Transverse colon (tissue), 4 donors: Measurements from ENCODE around the gene FUZ. TPM values are rescaled to one million over a fixed set of nuclear protein-coding genes. Genes with fewer than 3 reads are reported as not detected.

Experiments used
- DNase-seq: peaks from one replicate; pipeline ENCODE4 v3.0.0-alpha.2; 2019
- H3K27ac ChIP-seq, 4 donors: fragments of 200-600 bp; sonication (generic); 2 replicates each; pipeline ENCODE4 v1.5.1; 2016 to 2018; ENCODE audit warnings: inconsistent platforms in 4 of 4
- H3K27me3 ChIP-seq: fragments of 200-600 bp; sonication (generic); 2 replicates; pipeline ENCODE4 v1.5.1; 2017; ENCODE audit warnings: inconsistent platforms
- H3K36me3 ChIP-seq, 4 donors: fragments of 200-600 bp; sonication (generic); 2 replicates each; pipeline ENCODE4 v1.5.1; 2017 to 2019; ENCODE audit warnings: inconsistent platforms in 4 of 4
- H3K4me1 ChIP-seq, 4 donors: fragments of 200-600 bp; sonication (generic); 2 replicates each; pipeline ENCODE4 v1.5.1; 2017 to 2020; ENCODE audit warnings: inconsistent platforms in 4 of 4
- H3K4me3 ChIP-seq, 4 donors: fragments of 200-600 bp; sonication (generic); 1 replicate in 1 of 4; 2 replicates in 3 of 4; pipeline versions ENCODE4 v1.5.1 to v1.6.1; 2017 to 2019; ENCODE audit warnings: inconsistent platforms in 4 of 4
- H3K9me3 ChIP-seq, 2 donors: fragments of 200-600 bp; sonication (generic); 2 replicates each; pipeline ENCODE4 v1.5.1; 2017 to 2019; ENCODE audit warnings: inconsistent platforms in 2 of 2
- CTCF ChIP-seq, 5 experiments: fragments of 200-600 bp in 3 of 5; fragments of 450-650 bp in 2 of 5; sonication (generic) in 3 of 5; IDR thresholded peaks; 1 replicate in 2 of 5; 2 replicates in 3 of 5; pipeline ENCODE4 v1.5.1; 2016 to 2017; ENCODE audit warnings: antibody characterized with exemption in 5 of 5, inconsistent platforms in 3 of 5, mild to moderate bottlenecking in 2 of 5, moderate library complexity in 1 of 5
- EP300 ChIP-seq: sonication (generic); formaldehyde crosslinking; IDR thresholded peaks from one replicate; pipeline ENCODE4 v1.6.1; 2017; ENCODE audit warnings: antibody characterized with exemption, low read depth
- POLR2A ChIP-seq: fragments of 450-650 bp; IDR thresholded peaks from one replicate; pipeline ENCODE4 v1.6.1; 2016; ENCODE audit warnings: antibody characterized with exemption, mild to moderate bottlenecking, moderate library complexity
- POLR2AphosphoS5 ChIP-seq, 3 donors: sonication (generic); formaldehyde crosslinking; IDR thresholded peaks; one replicate each; pipeline ENCODE4 v1.6.1; 2016; ENCODE audit warnings: antibody characterized with exemption in 3 of 3
- WGBS, 2 donors: methylation state at CpG; one replicate each; pipeline ENCODE4 v1.1.5; 2018; ENCODE audit warnings: low coverage in 1 of 2; 5-methylcytosine and 5-hydroxymethylcytosine counted together
- in situ Hi-C, 4 donors: fragments of 200-750 bp; cut with MboI; loops; one replicate each; pipeline versions ENCODE4 v1.15.0 to v1.15.1; 2017; ENCODE audit warnings: low sequenced_read_pairs in 3 of 4, low pct_ligation_motif_present in 1 of 4, low pct_unique_long_range_greater_than_20kb in 1 of 4
- intact Hi-C: fragments of 100-400 bp; cut with DNase I; formaldehyde crosslinking; loops from one replicate; pipeline ENCODE4 v1.15.1; 2023; ENCODE audit warnings: low total_unique reads
- total RNA-seq, 4 donors: library from RNA; depleted of rRNA; stranded (reverse); fragments of >200 nt; gene quantifications; one replicate each; pipeline ENCODE4 v1.1.0, GENCODE V29; 2016

The FUZ gene
- total RNA-seq, 4 donors from 2014 or later: 10.2 to 20.1 (median 13.1) TPM

GRCh38 chr19:49780861-49781260, 32.2 kb downstream of the FUZ start:
- 87 to 100% methylated on average over 2 to 8 of the region's 8 CpGs for WGBS, 2 donors
- in situ Hi-C loops: no loop called here
- H3K36me3 ChIP-seq: peaks cover 0 to 21% (median 4%) of the 10 kb centered on the region in 4 donors

GRCh38 chr19:49779731-49780555, 33.1 kb downstream of the FUZ start:
- in situ Hi-C loops (no loop called here), intact Hi-C loops (no loop called here)
- whole genome bisulfite sequencing, 2 donors: 76% methylated on average over 8 to 11 of the region's 11 CpGs
- DNase-seq: no peak
- H3K27ac ChIP-seq: no peak overlapping the region
- no peaks in the 10 kb centered on the region for H3K4me1 ChIP-seq
- TF ChIP-seq CTCF (IDR thresholded peaks at IDR 0.05): no peak
- TF ChIP-seq POLR2A: no peak
- no peak for TF ChIP-seq POLR2AphosphoS5 (IDR thresholded peaks at IDR 0.05)
- no peak for TF ChIP-seq EP300
- no peaks in the 10 kb centered on the region for H3K27me3 ChIP-seq
- peaks cover 0 to 21% (median 4%) of the 10 kb centered on the region in 4 donors for H3K36me3 ChIP-seq
- H3K4me3 ChIP-seq: no peak overlapping the region
- H3K9me3 ChIP-seq: no peaks in the 10 kb centered on the region

More at GRCh38 chr19:49780861-49781260, 32.2 kb downstream of the FUZ start:
- H3K4me1 ChIP-seq: no peaks in the 10 kb centered on the region
- no peaks in the 10 kb centered on the region for H3K9me3 ChIP-seq
- intact Hi-C loops: no loop called here
- H3K27ac ChIP-seq: no peak overlapping the region
- no peak for DNase-seq
- H3K4me3 ChIP-seq: no peak overlapping the region
- no peaks in the 10 kb centered on the region for H3K27me3 ChIP-seq
- TF ChIP-seq POLR2AphosphoS5 (IDR thresholded peaks at IDR 0.05) (no peak), CTCF (IDR thresholded peaks at IDR 0.05) (no peak), EP300 (no peak)

GRCh38 chr19:49776371-49776764, 36.7 kb downstream of the FUZ start:
- DNase-seq: no peak
- Histone ChIP-seq H3K4me3 (no peak overlapping the region), H3K4me1 (peaks cover 0 to 10% (median 4%) of the 10 kb centered on the region in 4 donors), H3K36me3 (no peaks in the 10 kb centered on the region), H3K9me3 (no peaks in the 10 kb centered on the region), H3K27ac (no peak overlapping the region), H3K27me3 (no peaks in the 10 kb centered on the region)
- in situ Hi-C loops (no loop called here), intact Hi-C loops (no loop called here)
- TF ChIP-seq CTCF (IDR thresholded peaks at IDR 0.05): no peak
- no peak for TF ChIP-seq POLR2A
- no peak for TF ChIP-seq POLR2AphosphoS5 (IDR thresholded peaks at IDR 0.05)
- TF ChIP-seq EP300: no peak
- WGBS, 2 donors: 96 to 100% methylated on average over 2 to 6 of the region's 6 CpGs

GRCh38 chr19:49775742-49776370, 37.2 kb downstream of the FUZ start:
- H3K27ac ChIP-seq: no peak overlapping the region
- 95% methylated on average over 20 of the region's 20 CpGs; no CpG with 5 or more reads in 1 of the 2 donors for WGBS, 2 donors
- no peaks in the 10 kb centered on the region for H3K36me3 ChIP-seq
- no peaks in the 10 kb centered on the region for H3K27me3 ChIP-seq
- in situ Hi-C loops (no loop called here), intact Hi-C loops (no loop called here)
- H3K4me1 ChIP-seq: peaks cover 0 to 10% (median 4%) of the 10 kb centered on the region in 4 donors
- H3K4me3 ChIP-seq: no peak overlapping the region
- TF ChIP-seq POLR2A: no peak
- no peak for TF ChIP-seq POLR2AphosphoS5 (IDR thresholded peaks at IDR 0.05)
- TF ChIP-seq CTCF (IDR thresholded peaks at IDR 0.05): no peak
- TF ChIP-seq EP300: no peak
- DNase-seq: no peak
- no peaks in the 10 kb centered on the region for H3K9me3 ChIP-seq
